K562 (cell line): ENCODE measurements around the gene TYR. TPM values are rescaled to one million over a fixed set of nuclear protein-coding genes. Genes with fewer than 3 reads are reported as not detected.
"Not testable (repeated sequence)": the region's sequence is repeated elsewhere in the genome, so short reads cannot be mapped to it uniquely, and the experiment has no call there.

ENCODE experiments used
- ATAC-seq: fragments of 200-7000 bp; cut with Tn5 transposase; 3 replicates; pipeline ENCODE4 v1.9.1; 2020; ENCODE audit warnings: moderate library complexity
- BruUV-seq: library from RNA; stranded (reverse); fragments of 400-500 nt; replicated peaks from 2 replicates; lab custom pipeline; 2021; lab: Mats Ljungman, UMichigan
- CTCF ChIA-PET: fragments of 300-600 bp; formaldehyde crosslinking; extraction: SDS; loops from one replicate; lab custom pipeline; 2021; ENCODE audit warnings: low intra/inter-chr PET ratio; lab: Yijun Ruan, JAX
- POLR2A ChIA-PET: fragments of 300-600, 350-650 bp; sonication (Branson Sonifier 250); formaldehyde crosslinking; extraction: SDS; loops from one replicate; lab custom pipeline; 2021; ENCODE audit warnings: antibody characterized with exemption, inconsistent platforms; lab: Yijun Ruan, JAX
- DNase-seq, 4 experiments: peaks; one replicate each; pipeline versions ENCODE4 v3.0.0 to v3.0.0-alpha.2; 2011 to 2018; ENCODE audit warnings: low spot score in 3 of 4, mixed read lengths in 3 of 4; ENCODE audit errors: extremely low read depth in 1 of 4
- FAIRE-seq: peaks from 2 replicates; lab custom pipeline; 2011; peaks lifted over from hg19 to GRCh38; lab: Jason Lieb, UNC
- H2AFZ ChIP-seq: 2 replicates; pipeline ENCODE4 v1.6.0; 2011; ENCODE audit warnings: low read depth, low read length, control low read depth, inconsistent platforms
- H3K27ac ChIP-seq: fragments of 200-600 bp; 3 replicates; pipeline ENCODE4 v1.8.0; 2011; ENCODE audit warnings: low read depth, mild to moderate bottlenecking, control low read depth, inconsistent platforms, low read length, moderate library complexity, mixed read lengths; ENCODE audit errors: extremely low read depth
- H3K27me3 ChIP-seq, 2 experiments: fragments of 300-600 bp in 1 of 2; 2 replicates in 1 of 2; 3 replicates in 1 of 2; pipeline versions ENCODE4 v1.6.0 to v1.8.0; 2011; ENCODE audit warnings: inconsistent platforms in 2 of 2, low read length in 2 of 2, mild to moderate bottlenecking in 1 of 2, mixed read lengths in 1 of 2, moderate library complexity in 1 of 2; ENCODE audit not compliant: control insufficient read depth in 2 of 2, insufficient read depth in 2 of 2
- H3K36me3 ChIP-seq: fragments of 300-600 bp; 3 replicates; pipeline ENCODE4 v1.8.0; 2011; ENCODE audit warnings: mild to moderate bottlenecking, low read length, inconsistent platforms; ENCODE audit not compliant: control insufficient read depth, insufficient read depth
- H3K4me1 ChIP-seq, 2 experiments: fragments of 200-600 bp in 1 of 2; replicated peaks in 1 of 2; 2 replicates in 1 of 2; 3 replicates in 1 of 2; pipeline versions ENCODE4 v1.5.1 to v1.8.0; 2011; ENCODE audit warnings: inconsistent platforms in 2 of 2, low read length in 2 of 2, mild to moderate bottlenecking in 1 of 2, mixed read lengths in 1 of 2, moderate library complexity in 1 of 2; ENCODE audit not compliant: control insufficient read depth in 2 of 2, insufficient read depth in 2 of 2
- H3K4me2 ChIP-seq: 2 replicates; pipeline ENCODE4 v1.6.1; 2011; ENCODE audit warnings: low read length, control low read depth, inconsistent platforms, mixed read lengths; ENCODE audit not compliant: insufficient read depth
- H3K4me3 ChIP-seq: fragments of 200-600 bp; sonication (generic), shearing (Covaris generic); 2 replicates; pipeline ENCODE4 v1.5.1; 2016; ENCODE audit warnings: control low read depth, inconsistent platforms
- H3K79me2 ChIP-seq: fragments of 200-600 bp; 3 replicates; pipeline ENCODE4 v1.8.0; 2011; ENCODE audit warnings: low read length, inconsistent platforms; ENCODE audit not compliant: control insufficient read depth, insufficient read depth
- H3K9ac ChIP-seq, 2 experiments: 2 replicates each; pipeline versions ENCODE4 v1.6.0 to v1.6.1; 2011; ENCODE audit warnings: low read depth in 2 of 2, low read length in 2 of 2, control low read depth in 1 of 2, inconsistent platforms in 1 of 2, mild to moderate bottlenecking in 1 of 2, mixed read lengths in 1 of 2; ENCODE audit not compliant: insufficient read depth in 1 of 2
- H3K9me1 ChIP-seq: one replicate; pipeline ENCODE4 v1.6.0; 2011; ENCODE audit warnings: inconsistent platforms, mild to moderate bottlenecking, low read length, moderate library complexity; ENCODE audit not compliant: control insufficient read depth, insufficient read depth
- H3K9me3 ChIP-seq: replicated peaks from 2 replicates; pipeline ENCODE4 v1.5.1; 2011; ENCODE audit warnings: low read depth, low read length, inconsistent platforms; ENCODE audit not compliant: control insufficient read depth, insufficient read depth
- H4K20me1 ChIP-seq: replicated peaks from 2 replicates; pipeline ENCODE4 v1.6.1; 2011; ENCODE audit warnings: low read length, inconsistent platforms, mixed read lengths; ENCODE audit not compliant: control insufficient read depth, insufficient read depth
- CHD4 ChIP-seq: fragments of 200-600 bp; sonication (generic); IDR thresholded peaks from 3 replicates; pipeline ENCODE4 v1.6.1; 2012; ENCODE audit warnings: low read depth, mild to moderate bottlenecking, mixed read lengths, low read length, inconsistent platforms; ENCODE audit not compliant: insufficient read depth, insufficient replicate concordance, poor library complexity, severe bottlenecking
- ESRRB ChIP-seq: fragments of 250-450 bp; sonication (Bioruptor Pico); IDR thresholded peaks from 2 replicates; pipeline ENCODE4 v1.5.0; 2020; ENCODE audit warnings: mild to moderate bottlenecking, moderate library complexity, borderline replicate concordance
- FUS ChIP-seq: fragments of 200-400 bp; formaldehyde crosslinking; optimal IDR thresholded peaks from 2 replicates; pipeline ENCODE3; 2017; ENCODE audit warnings: low read depth, low read length
- HMGXB4 ChIP-seq: sonication (generic); formaldehyde crosslinking; IDR thresholded peaks from 2 replicates; pipeline ENCODE4 v1.8.1; 2023; ENCODE audit warnings: mild to moderate bottlenecking, missing genetic modification reagents
- KDM1A ChIP-seq, 2 experiments: fragments of 450-650 bp; IDR thresholded peaks; 2 replicates each; pipeline ENCODE4 v1.6.1; 2016; ENCODE audit warnings: mild to moderate bottlenecking in 2 of 2
- MAFK ChIP-seq: IDR thresholded peaks from 2 replicates; pipeline ENCODE4 v1.6.1; 2011; ENCODE audit warnings: low read length, improper control_type of control experiment
- MCM2 ChIP-seq: fragments of 450-650 bp; IDR thresholded peaks from 2 replicates; pipeline ENCODE4 v1.6.1; 2017; ENCODE audit warnings: low read depth, mild to moderate bottlenecking
- NR2C1 ChIP-seq, 2 experiments: fragments of 450-650 bp; IDR thresholded peaks; 2 replicates each; pipeline ENCODE4 v1.6.1; 2017; ENCODE audit warnings: mild to moderate bottlenecking in 2 of 2, antibody characterized with exemption in 1 of 2, inconsistent platforms in 1 of 2, missing compliant biosample characterization in 1 of 2, missing genetic modification characterization in 1 of 2
- NR3C1 ChIP-seq: sonication (generic); formaldehyde crosslinking; IDR thresholded peaks from 2 replicates; pipeline ENCODE4 v1.8.1; 2022; ENCODE audit warnings: missing genetic modification reagents
- RCOR1 ChIP-seq, 2 experiments: IDR thresholded peaks; 2 replicates each; pipeline ENCODE4 v1.6.1; 2012; ENCODE audit warnings: low read depth in 2 of 2, low read length in 2 of 2, borderline replicate concordance in 1 of 2, improper control_type of control experiment in 1 of 2
- ZNF639 ChIP-seq, 2 experiments: fragments of 200-800 bp in 1 of 2; sonication (Bioruptor generic) in 1 of 2; sonication (generic) in 1 of 2; formaldehyde crosslinking in 1 of 2; IDR thresholded peaks in 1 of 2; conservative IDR thresholded peaks in 1 of 2; 2 replicates each; pipeline versions ENCODE4 v1.5.0 to v1.6.1; 2016 to 2020; ENCODE audit warnings: missing compliant biosample characterization in 1 of 2, missing genetic modification characterization in 1 of 2, missing genetic modification reagents in 1 of 2
- WGBS: fragments of 100-300 bp; shearing (Covaris generic); methylation state at CpG from one replicate; pipeline ENCODE4 v1.1.6; 2016; ENCODE audit warnings: low coverage, mixed read lengths; ENCODE audit not compliant: insufficient coverage; ENCODE audit errors: missing lambda C conversion rate; 5-methylcytosine and 5-hydroxymethylcytosine counted together
- in situ Hi-C: fragments of 300-500 bp; cut with MboI; formaldehyde crosslinking; loops from 4 replicates; pipeline ENCODE4 v1.15.0; 2018; ENCODE audit warnings: inconsistent platforms, mixed read lengths
- intact Hi-C: fragments of 100-400 bp; cut with micrococcal nuclease; formaldehyde crosslinking; loops from 2 replicates; pipeline ENCODE4 v1.14.2; 2022
- polyA plus RNA-seq, 8 experiments: library from polyadenylated mRNA; depleted of rRNA in 4 of 8; stranded (reverse) in 5 of 8; unstranded in 3 of 8; fragments of >200 nt; fragmentation: Nextera tagmentation in 2 of 8; fragmentation: Illumina TruSeq in 1 of 8; extraction: Ambion mirVana in 2 of 8; extraction: Trizol in 1 of 8; gene quantifications; 2 replicates each; pipeline versions ENCODE4 v1.2.1 to v1.2.3, GENCODE V29; 2011 to 2014; ENCODE audit warnings: inconsistent platforms in 1 of 8, missing spikeins in 1 of 8
- total RNA-seq, 7 experiments: library from RNA; depleted of rRNA in 6 of 7; stranded (reverse); fragments of >200 nt in 6 of 7; fragmentation: Illumina TruSeq in 2 of 7; extraction: Trizol in 2 of 7; gene quantifications; 2 replicates each; pipeline versions ENCODE4 v1.2.1 to v1.2.3, GENCODE V29; 2011 to 2021; ENCODE audit warnings: low replicate concordance in 1 of 7

Gene TYR
- total and polyA plus RNA-seq, 9 of the 15 experiments (the other 6 are each of a cell fraction or from before 2014, with no cell fraction given), result not detected

- H3K36me3 ChIP-seq, FAIRE-seq, POLR2A ChIA-PET, DNase-seq, H3K79me2 ChIP-seq, H4K20me1 ChIP-seq, H3K9me3 ChIP-seq, H3K27me3 ChIP-seq, H3K4me1 ChIP-seq, H3K4me2 ChIP-seq, H2AFZ ChIP-seq, intact Hi-C loops, H3K9me1 ChIP-seq, BruUV-seq, H3K4me3 ChIP-seq, H3K9ac ChIP-seq, H3K27ac ChIP-seq, in situ Hi-C loops, CTCF ChIA-PET, ATAC-seq: not testable (repeated sequence)
- WGBS, result 0% methylated on average over 3 of the region's 3 CpGs
These were observed 110.3 kb downstream of the TYR start for GRCh38 chr11:89288004-89288403.

- CTCF ChIA-PET, result no interaction called here
- intact Hi-C loops, result no loop called here
- FAIRE-seq, result no peak
- TF ChIP-seq RCOR1 (IDR thresholded peaks at IDR 0.05; ENCODE audit: borderline replicate concordance in 1 of 2, low read depth in 2 of 2, low read length in 2 of 2) (no peak), FUS (no peak), KDM1A (IDR thresholded peaks at IDR 0.05) (no peak), CHD4 (no peak), MCM2 (no peak), HMGXB4 (CRISPR knock-in tag) (no peak), NR2C1 (IDR thresholded peaks at IDR 0.05) (no peak), NR2C1 (tag; IDR thresholded peaks at IDR 0.05) (no peak), ESRRB (CRISPR knock-in tag) (no peak), MAFK (no peak), NR3C1 (no peak), ZNF639 (CRISPR knock-in tag; conservative IDR thresholded peaks at IDR 0.05 in 1 of 2, IDR thresholded peaks at IDR 0.05 in 1 of 2) (no peak)
These were observed 116.4 kb downstream of the TYR start for GRCh38 chr11:89293965-89294679.

More at GRCh38 chr11:89293965-89294679, 116.4 kb downstream of the TYR start:
- ATAC-seq (no peak), DNase-seq (no peak)
- in situ Hi-C loops, result no loop called here
- Histone ChIP-seq H3K36me3 (no peaks in the 10 kb centered on the region), H3K4me3 (no peak overlapping the region), H3K27ac (no peak overlapping the region), H3K4me1 (no peaks in the 10 kb centered on the region), H3K27me3 (no peaks in the 10 kb centered on the region), H3K9me3 (no peaks in the 10 kb centered on the region), H3K9ac (no peak overlapping the region), H4K20me1 (no peaks in the 10 kb centered on the region), H3K9me1 (no peaks in the 10 kb centered on the region), H3K79me2 (no peaks in the 10 kb centered on the region), H2AFZ (no peak overlapping the region), H3K4me2 (no peak overlapping the region)
- BruUV-seq, result no TSS peak
- POLR2A ChIA-PET, result no interaction called here
- 2% methylated on average over 17 of the region's 18 CpGs for WGBS
